ENCODE results near the gene TDRD12. TPM values are rescaled to one million over a fixed set of nuclear protein-coding genes. Genes with fewer than 3 reads are reported as not detected.

TDRD12 gene
- total and polyA plus RNA-seq, 2 experiments from 2014 or later = 0.68 to 2.8 TPM

DNA sequence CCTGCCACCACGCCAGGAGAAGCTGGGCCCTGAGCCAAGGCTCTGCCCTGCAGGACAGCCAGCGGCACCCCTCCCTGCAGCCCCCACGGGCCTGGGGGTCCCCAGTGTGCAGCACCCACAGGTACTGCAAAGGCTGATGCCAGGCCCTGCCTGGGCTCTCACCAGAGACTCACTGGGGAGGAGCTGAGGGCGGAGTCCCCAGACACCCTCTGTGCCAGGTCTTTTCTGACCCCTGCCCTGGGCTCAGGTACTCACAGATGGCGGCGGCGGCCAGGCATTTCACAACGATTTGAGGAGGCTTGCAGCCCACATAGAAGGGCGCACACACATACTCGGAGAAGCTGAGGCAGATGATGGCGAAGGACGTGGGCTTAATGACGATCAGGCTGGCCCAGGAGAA lies 144.3 kb downstream of the TDRD12 start (continued):
- no peak for TF ChIP-seq ZNF462 (CRISPR knock-in tag; IDR thresholded peaks at IDR 0.05)

DNA sequence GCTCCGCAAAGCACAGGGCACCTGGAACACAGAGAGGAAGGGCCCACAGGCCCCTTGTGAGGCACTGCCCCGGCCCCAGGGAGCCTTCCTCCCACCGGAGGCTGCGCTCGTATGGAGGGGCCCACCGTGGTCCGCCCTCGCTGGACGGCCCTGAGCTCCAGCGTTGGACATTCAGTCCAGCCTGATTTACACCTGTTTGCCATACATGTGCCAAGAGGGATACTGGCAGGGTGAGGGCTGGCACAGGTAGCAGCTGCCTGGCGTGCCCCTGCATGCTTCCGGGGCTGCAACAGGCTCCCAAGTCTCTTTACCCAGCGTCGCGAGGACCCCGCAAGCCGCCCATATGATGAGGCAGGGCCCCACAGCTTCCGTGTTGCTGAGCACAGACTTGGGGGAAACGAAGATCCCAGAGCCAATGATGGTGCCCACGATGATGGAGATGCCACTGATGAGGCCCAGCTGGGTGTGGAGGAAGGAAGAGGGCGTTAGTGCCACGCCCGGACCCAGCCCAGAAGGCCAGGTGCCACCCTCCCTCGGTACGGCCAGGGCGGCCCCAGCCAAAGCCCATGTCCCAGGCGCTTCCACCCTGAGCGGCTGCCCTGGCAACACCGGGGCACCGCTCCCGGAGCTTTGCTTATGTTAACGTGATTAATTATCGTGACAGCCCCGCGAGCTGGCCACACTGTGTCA lies 144.9 kb downstream of the TDRD12 start:
- Mint-ChIP-seq H3K4me3 (no peak overlapping the region), H3K27ac (no peak overlapping the region), H3K4me1 (no peaks in the 10 kb centered on the region), H3K36me3 (ENCODE audit: low read depth) (no peaks in the 10 kb centered on the region), H3K27me3 (ENCODE audit: insufficient read depth, low read depth, poor library complexity) (peaks cover 1% of the 10 kb centered on the region), H3K9me3 (no peaks in the 10 kb centered on the region)
- no peak overlapping the region for H3K4me3 ChIP-seq
- H3K79me2 ChIP-seq (replicated peaks; ENCODE audit: insufficient read depth) = no peaks in the 10 kb centered on the region
- no peaks in the 10 kb centered on the region for H4K20me1 ChIP-seq (replicated peaks; ENCODE audit: insufficient read depth)
- no peak for DNase-seq (ENCODE audit: low spot score)
- H3K27me3 ChIP-seq (ENCODE audit: insufficient read depth) = no peaks in the 10 kb centered on the region
- H3F3A ChIP-seq (replicated peaks; ENCODE audit: low read depth) = no peaks in the 10 kb centered on the region
- ATAC-seq = no peak
- no peaks in the 10 kb centered on the region for H3K9me2 ChIP-seq (ENCODE audit: insufficient read depth)
- H3K4me2 ChIP-seq = no peak overlapping the region
- H3K36me3 ChIP-seq (ENCODE audit: insufficient read depth) = no peaks in the 10 kb centered on the region
- H3K27ac ChIP-seq (ENCODE audit: low read depth) = no peak overlapping the region
- H3K4me1 ChIP-seq (ENCODE audit: insufficient read depth) = no peaks in the 10 kb centered on the region
- no peak overlapping the region; the same call in 1 of the 2 replicates for H2AFZ ChIP-seq
- TF ChIP-seq POLR2AphosphoS5 (IDR thresholded peaks at IDR 0.05; ENCODE audit: low read depth) (no peak), CTCF (conservative IDR thresholded peaks at IDR 0.05; ENCODE audit: low read depth in 2 of 2) (no peak), EZH2phosphoT487 (IDR thresholded peaks at IDR 0.05; ENCODE audit: unreplicated experiment) (no peak), ZNF462 (CRISPR knock-in tag; IDR thresholded peaks at IDR 0.05) (no peak), STAT1 (IDR thresholded peaks at IDR 0.05; ENCODE audit: unreplicated experiment) (no peak), NANOG (IDR thresholded peaks at IDR 0.05; ENCODE audit: borderline replicate concordance) (no peak)
